HG03571 (cell line): ENCODE results near the gene SCCPDH.
"Not testable (repeated sequence)": the region's sequence is repeated elsewhere in the genome, so short reads cannot be mapped to it uniquely, and the experiment has no call there.

Experiments
- ATAC-seq: cut with Tn5 transposase; IDR thresholded peaks from one replicate; pipeline ENCODE4 v1.9.1; 2021; ENCODE audit not compliant: unreplicated experiment

Gene SCCPDH

GRCh38 chr1:246798606-246799496, 74.6 kb downstream of the SCCPDH start:
- ATAC-seq = no peak

DNA sequence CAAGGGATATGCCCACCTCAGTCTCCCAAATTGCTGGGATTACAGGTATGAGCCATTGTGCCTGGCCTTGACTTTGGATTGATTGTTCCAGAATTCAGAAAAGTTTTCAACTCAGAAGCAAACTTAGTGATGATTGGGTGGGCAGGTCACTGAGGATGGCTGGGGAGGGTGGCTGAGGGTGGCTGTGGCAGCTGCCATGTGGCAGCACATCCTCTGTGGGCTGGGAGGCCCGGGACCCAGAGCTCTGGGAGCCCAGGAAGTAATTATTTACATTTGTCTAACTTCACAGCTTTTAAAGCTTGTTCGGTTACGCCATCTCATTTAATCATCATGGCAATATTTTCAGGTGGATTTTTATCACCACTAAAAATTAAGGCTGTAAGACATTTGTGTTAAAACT, 76.1 kb downstream of the SCCPDH start:
- ATAC-seq = no peak

GRCh38 chr1:246800756-246801155, 76.5 kb downstream of the SCCPDH start:
- no peak for ATAC-seq

DNA sequence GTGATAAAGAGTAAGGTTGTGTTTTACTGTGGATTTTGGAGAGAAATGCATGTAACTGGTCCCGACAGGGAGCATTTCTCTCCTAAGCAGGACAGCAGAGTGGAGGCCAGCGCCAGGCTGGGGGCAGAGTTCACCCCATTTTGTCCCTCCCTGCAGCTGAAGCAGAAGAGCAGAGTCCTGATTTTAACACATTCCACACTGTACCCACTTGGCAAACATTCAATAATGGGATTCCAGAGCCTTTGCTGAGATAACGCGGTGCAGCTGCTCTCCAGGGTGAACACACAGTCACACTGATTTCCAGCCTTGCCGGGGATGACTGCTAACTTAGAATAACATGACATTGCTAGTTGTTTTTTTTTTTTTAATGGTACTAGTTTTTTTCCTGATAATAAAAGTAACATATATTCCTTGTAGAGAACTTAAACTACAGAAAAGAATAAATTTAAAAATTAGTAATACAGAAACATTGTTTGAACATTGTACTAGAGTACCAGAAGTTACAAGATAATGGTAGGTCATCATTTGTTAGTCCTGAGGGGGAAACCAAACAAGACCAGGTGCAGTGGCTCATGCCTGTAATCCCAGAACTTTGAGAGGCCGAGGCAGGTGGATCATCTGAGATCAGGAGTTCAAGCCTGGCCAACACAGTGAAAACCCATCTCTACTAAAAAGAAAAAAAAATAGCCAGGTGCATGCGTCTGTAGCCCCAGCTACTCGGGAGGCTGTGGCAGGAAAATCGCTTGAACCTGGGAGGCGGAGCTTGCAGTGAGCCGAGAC, 77.2 kb downstream of the SCCPDH start:
- no peak for ATAC-seq

DNA sequence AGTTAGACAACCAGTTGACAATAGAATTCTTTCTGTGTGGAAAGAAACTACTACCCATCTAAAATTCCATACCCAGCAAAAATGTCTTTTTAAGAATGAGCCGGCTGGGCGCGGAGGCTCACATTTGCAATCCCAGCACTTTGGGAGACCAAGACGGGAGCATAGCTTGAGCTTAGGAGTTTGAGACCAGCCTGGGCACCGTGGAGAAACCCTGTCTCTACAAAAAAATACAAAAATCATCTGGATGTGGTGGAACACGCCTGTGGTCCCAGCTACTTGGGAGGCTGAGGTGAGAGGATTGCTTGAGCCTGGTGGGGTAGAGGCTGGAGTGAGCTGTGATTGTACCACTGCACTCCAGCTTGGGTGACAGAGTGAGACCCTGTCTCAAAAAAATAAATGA, 79.2 kb downstream of the SCCPDH start:
- no peak for ATAC-seq

DNA sequence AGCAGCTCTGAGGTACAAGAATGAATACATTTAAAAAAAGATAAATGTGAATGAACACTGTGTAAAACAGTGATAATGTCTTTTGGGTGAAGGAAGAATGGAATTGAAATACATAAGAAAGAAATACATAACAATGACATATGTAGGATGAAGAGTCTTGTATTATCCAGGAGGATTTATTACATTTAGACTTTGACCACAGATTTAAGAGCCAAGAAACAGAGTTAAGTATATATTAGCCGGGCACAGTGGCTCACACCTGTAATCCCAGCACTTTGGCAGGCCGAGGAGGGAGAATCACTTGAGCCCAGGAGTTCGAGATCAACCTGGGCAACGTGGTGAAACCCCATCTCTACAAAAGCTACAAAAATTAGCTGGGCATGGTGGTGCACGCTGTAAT, 79.7 kb downstream of the SCCPDH start:
- ATAC-seq = no peak

- ATAC-seq = no peak
These were observed 81.0 kb downstream of the SCCPDH start for GRCh38 chr1:246805135-246805716.

DNA sequence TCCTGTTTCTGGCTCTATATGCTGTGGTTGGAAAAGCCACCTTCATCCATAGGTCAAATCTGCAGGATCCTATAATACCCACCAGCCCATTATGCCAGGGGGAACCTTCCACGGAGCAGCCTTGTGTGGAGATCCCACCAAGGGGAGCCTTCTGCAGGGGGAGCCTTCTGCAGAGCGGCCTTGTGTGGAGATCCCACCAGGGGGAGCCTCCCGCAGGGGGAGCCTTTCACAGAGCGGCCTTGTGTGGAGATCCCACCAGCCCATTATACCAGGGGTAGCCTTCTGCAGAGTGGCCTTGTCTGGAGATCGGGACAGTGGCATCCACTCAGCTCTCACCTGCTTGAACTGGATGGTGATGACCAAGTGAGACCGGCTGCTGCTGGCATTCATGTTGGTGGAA, 85.3 kb downstream of the SCCPDH start:
- no peak for ATAC-seq

DNA sequence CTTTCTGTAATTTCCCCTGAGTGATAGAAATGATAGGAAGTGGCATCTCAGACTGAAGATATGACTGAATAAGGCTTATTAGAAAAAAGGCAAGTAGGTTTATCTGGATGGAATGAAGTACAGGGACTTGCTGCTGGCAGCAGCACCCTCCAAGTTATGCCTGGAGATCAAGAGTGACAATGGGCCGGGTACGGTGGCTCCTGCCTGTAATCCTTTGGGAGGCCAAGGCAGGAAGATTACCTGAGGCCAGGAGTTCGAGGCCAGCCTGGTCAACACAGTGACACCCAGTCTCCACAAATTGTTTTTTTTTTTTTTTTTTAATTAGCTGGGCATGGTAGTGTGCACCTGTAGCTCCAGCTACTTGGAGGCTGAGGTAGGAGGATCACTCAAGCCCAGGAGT, 87.8 kb downstream of the SCCPDH start:
- ATAC-seq = no peak

GRCh38 chr1:246813325-246813724, 89.1 kb downstream of the SCCPDH start:
- ATAC-seq = not testable (repeated sequence)

DNA sequence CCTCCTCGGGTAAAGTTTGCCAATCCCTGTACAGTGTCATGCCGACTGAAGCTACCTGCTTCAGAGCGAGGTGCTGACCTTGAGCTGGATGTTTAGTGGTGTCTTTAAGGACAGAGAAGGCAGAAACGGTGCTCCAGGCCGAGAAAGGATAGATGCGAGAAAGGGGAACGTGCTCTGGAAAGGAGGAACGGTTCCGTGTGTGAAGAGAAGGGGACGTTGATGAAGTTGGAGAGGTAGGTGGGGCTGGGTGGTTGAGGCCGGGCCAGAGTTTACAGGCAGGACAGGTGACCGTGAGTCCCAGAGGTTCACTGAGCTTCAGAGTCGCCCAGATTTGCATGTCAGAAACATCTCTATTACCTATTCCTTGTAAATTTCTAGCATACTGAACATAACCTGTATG, 90.7 kb downstream of the SCCPDH start:
- ATAC-seq = no peak

DNA sequence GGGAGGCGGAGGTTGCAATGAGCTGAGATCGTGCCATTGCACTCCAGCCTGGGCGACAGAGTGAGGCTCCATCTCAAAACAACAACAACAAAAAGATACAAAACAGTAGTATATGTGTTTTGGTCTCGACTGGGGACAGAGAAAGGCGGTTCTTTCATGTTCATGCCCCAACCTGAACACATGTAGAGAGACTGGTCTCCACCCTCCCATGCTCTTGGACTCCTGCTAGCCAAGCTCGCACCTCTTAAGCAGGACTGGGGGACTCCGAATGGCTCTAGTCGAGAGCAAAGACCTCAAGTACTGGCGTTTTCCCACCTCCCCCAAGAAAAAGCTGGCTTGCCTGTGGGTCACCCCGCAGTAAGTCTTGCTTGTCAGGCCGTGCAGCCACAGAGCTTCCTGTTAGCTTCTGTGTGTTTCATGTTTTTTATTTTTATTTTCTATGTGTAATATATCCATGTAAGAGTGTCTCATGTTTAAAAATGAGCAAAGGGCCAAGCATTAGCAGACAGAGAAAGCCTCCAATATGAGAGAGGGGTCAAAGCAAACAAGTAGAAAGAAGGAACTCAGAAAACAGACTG, 91.6 kb downstream of the SCCPDH start:
- ATAC-seq = no peak
